ENCODE measurements around the gene CD320. TPM values are rescaled to one million over a fixed set of nuclear protein-coding genes. Genes with fewer than 3 reads are reported as not detected.

CD320 gene
- polyA plus RNA-seq, 1 donor from 2014 or later: 89.6 TPM

DNA sequence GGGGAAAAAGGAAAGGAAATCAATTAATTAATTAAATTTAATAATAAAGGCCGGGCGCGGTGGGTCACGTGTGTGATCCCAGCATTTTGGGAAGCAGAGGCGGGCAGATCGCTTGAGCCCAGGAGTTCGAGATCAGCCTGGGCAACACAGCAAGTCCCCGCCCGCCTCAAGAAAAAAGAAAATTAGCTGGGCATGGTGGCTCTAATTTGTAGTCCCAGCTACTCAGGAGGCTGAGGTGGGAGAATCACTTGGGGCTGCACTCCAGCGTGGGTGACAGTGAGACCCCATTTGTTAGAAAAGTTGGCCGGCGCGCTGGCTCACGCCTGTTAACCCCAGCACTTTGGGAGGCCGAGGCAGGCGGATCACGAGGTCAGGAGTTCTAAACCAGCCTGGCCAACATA lies 733 bp upstream of the CD320 start:
- Histone ChIP-seq H2AFZ (ENCODE audit: low read depth, low read length) (peak overlapping the region; percentile 92), H3K36me3 (ENCODE audit: insufficient read depth, low read length) (no peaks in the 10 kb centered on the region), H3K4me2 (ENCODE audit: low read length) (peak overlapping the region; percentile 93), H3K4me3 (ENCODE audit: low read length) (peak overlapping the region; percentile 83), H3K9ac (ENCODE audit: low read length) (peak overlapping the region; percentile 84), H3K9me2 (ENCODE audit: insufficient read depth, low read length) (no peaks in the 10 kb centered on the region), H3F3A (ENCODE audit: insufficient read depth, low read length, poor library complexity, severe bottlenecking) (no peaks in the 10 kb centered on the region), H3K27ac (ENCODE audit: low read length) (peak overlapping the region; percentile 81), H3K9me3 (ENCODE audit: low read length) (no peaks in the 10 kb centered on the region), H4K20me1 (ENCODE audit: insufficient read depth) (no peaks in the 10 kb centered on the region), H3K79me2 (replicated peaks; ENCODE audit: insufficient read depth, low read length) (peaks cover 17% of the 10 kb centered on the region), H3K27me3 (ENCODE audit: insufficient read depth, low read depth, low read length) (no peaks in the 10 kb centered on the region)
- no peak for TF ChIP-seq RAD21 (conservative IDR thresholded peaks at IDR 0.05)
- no peak for TF ChIP-seq REST (IDR thresholded peaks at IDR 0.05; ENCODE audit: borderline replicate concordance)
- TF ChIP-seq EZH2 (IDR thresholded peaks at IDR 0.05; ENCODE audit: borderline replicate concordance, insufficient read depth, low read length, poor library complexity, severe bottlenecking): no peak
- TF ChIP-seq CTCF (IDR thresholded peaks at IDR 0.05; ENCODE audit: poor library complexity, severe bottlenecking): no peak
- TF ChIP-seq EP300 (conservative IDR thresholded peaks at IDR 0.05; ENCODE audit: poor library complexity, severe bottlenecking): no peak

DNA sequence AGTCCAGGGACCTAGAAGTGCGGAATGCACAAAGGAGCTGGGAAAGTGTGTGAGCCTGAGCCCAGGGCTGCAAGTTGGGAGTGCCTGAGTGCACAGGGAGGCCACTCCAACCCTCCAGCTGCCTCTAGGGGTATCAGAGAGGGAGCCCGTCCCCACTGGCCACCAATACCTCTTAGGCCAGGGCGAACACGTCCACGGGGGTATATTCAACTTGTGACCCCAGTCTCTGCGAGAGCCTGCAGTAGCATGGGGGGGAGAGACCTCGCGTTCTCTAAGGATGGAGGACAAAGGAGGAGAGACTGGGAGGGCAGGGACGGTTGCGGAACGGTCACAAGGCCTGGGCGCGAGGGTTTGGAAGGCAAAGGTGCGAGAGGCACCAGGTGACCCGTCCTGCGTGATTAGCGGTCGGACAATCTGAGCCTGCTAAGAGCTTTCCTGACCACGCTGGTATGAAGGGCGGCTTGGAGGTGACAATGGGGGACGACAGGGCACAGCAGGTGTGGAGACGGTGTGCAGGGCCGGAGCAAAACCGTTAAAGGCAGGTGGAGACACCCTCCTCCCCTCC lies 676 bp downstream of the CD320 start:
- Histone ChIP-seq H3K27ac (ENCODE audit: low read length) (peak overlapping the region; percentile 81), H4K20me1 (ENCODE audit: insufficient read depth) (no peaks in the 10 kb centered on the region), H3K27me3 (ENCODE audit: insufficient read depth, low read depth, low read length) (no peaks in the 10 kb centered on the region), H3K9me3 (ENCODE audit: low read length) (no peaks in the 10 kb centered on the region), H3K9me2 (ENCODE audit: insufficient read depth, low read length) (no peaks in the 10 kb centered on the region), H3K4me3 (ENCODE audit: low read length) (peak overlapping the region; percentile 83), H3K79me2 (replicated peaks; ENCODE audit: insufficient read depth, low read length) (peaks cover 17% of the 10 kb centered on the region), H2AFZ (ENCODE audit: low read depth, low read length) (peak overlapping the region; percentile 92), H3K4me2 (ENCODE audit: low read length) (peak overlapping the region; percentile 97), H3K36me3 (ENCODE audit: insufficient read depth, low read length) (no peaks in the 10 kb centered on the region), H3F3A (ENCODE audit: insufficient read depth, low read length, poor library complexity, severe bottlenecking) (no peaks in the 10 kb centered on the region), H3K9ac (ENCODE audit: low read length) (peak overlapping the region; percentile 84)
- TF ChIP-seq REST (IDR thresholded peaks at IDR 0.05; ENCODE audit: borderline replicate concordance) (peak; percentile 12), TAF1 (IDR thresholded peaks at IDR 0.05; ENCODE audit: low read depth) (no peak), EP300 (conservative IDR thresholded peaks at IDR 0.05; ENCODE audit: poor library complexity, severe bottlenecking) (peak; percentile 14)
